Measurements from ENCODE around the gene KRT15. TPM values are rescaled to one million over a fixed set of nuclear protein-coding genes. Genes with fewer than 3 reads are reported as not detected.

The KRT15 gene
- total and polyA plus RNA-seq, 9 of the 15 experiments (the other 6 are each of a cell fraction or from before 2014, with no cell fraction given): 0.28 to 4.4 (median 0.56) TPM

- TF ChIP-seq MGA (IDR thresholded peaks at IDR 0.05) (no peak), CTCFL (IDR thresholded peaks at IDR 0.05; ENCODE audit: borderline replicate concordance, insufficient read depth, low read depth, low read length, poor library complexity, severe bottlenecking) (peak; percentile 76), THRB (CRISPR knock-in tag; conservative IDR thresholded peaks at IDR 0.05) (no peak), SRSF3 (IDR thresholded peaks at IDR 0.05; ENCODE audit: insufficient read depth, low read length) (no peak), ZNF696 (CRISPR knock-in tag; conservative IDR thresholded peaks at IDR 0.05) (no peak), DACH1 (IDR thresholded peaks at IDR 0.05; ENCODE audit: partially characterized antibody) (no peak), ZFP36 (IDR thresholded peaks at IDR 0.05; ENCODE audit: low read depth, low read length, partially characterized antibody) (no peak), TGIF2 (CRISPR knock-in tag; IDR thresholded peaks at IDR 0.05) (no peak)
Measured at GRCh38 chr17:41496803-41497484, 21.7 kb downstream of the KRT15 start (continued).
